PC-9 (cell line): ENCODE data around the gene PRKAR2B. TPM values are rescaled to one million over a fixed set of nuclear protein-coding genes. Genes with fewer than 3 reads are reported as not detected.
A peak's percentile ranks its signal among the peaks of the same experiment; 100 is the strongest.

Experiments used
- BruUV-seq: library from RNA; stranded (reverse); fragments of 400-500 nt; replicated peaks from 2 replicates; lab custom pipeline; 2021; lab: Mats Ljungman, UMichigan
- CTCF ChIA-PET: fragments of 300-600 bp; sonication (Branson Sonifier 250); formaldehyde crosslinking; loops from one replicate; lab custom pipeline; 2022; ENCODE audit warnings: antibody characterized with exemption; lab: Charles Lee
- POLR2A ChIA-PET: fragments of 300-600 bp; sonication (Branson Sonifier 250); formaldehyde crosslinking; loops from one replicate; lab custom pipeline; 2022; ENCODE audit warnings: antibody characterized with exemption; ENCODE audit not compliant: unreplicated experiment; lab: Charles Lee
- DNase-seq, 2 experiments: peaks; one replicate each; pipeline versions ENCODE4 v3.0.0 to v3.0.0-alpha.2; 2015 to 2022; ENCODE audit warnings: mixed read lengths in 1 of 2
- H2AFZ ChIP-seq: fragments of 200-600 bp; sonication (generic); 2 replicates; pipeline ENCODE4 v1.8.1; 2017; ENCODE audit warnings: antibody characterized with exemption
- H3F3A ChIP-seq: fragments of 200-600 bp; sonication (generic); 2 replicates; pipeline ENCODE4 v1.8.1; 2017; ENCODE audit warnings: antibody characterized with exemption, mild to moderate bottlenecking, low read depth; ENCODE audit not compliant: insufficient read depth
- H3K27ac ChIP-seq: fragments of 200-600 bp; sonication (generic); 2 replicates; pipeline ENCODE4 v1.6.1; 2016; ENCODE audit warnings: mixed run types
- H3K27me3 ChIP-seq: fragments of 200-600 bp; sonication (generic); 2 replicates; pipeline ENCODE4 v1.6.1; 2016; ENCODE audit warnings: low read depth, mixed run types; ENCODE audit not compliant: insufficient read depth
- H3K36me3 ChIP-seq: fragments of 200-600 bp; sonication (generic); 2 replicates; pipeline ENCODE4 v1.6.1; 2016; ENCODE audit warnings: low read depth, mixed run types
- H3K4me1 ChIP-seq: fragments of 200-600 bp; sonication (generic); replicated peaks from 2 replicates; pipeline ENCODE4 v1.6.1; 2016; ENCODE audit warnings: mixed run types; ENCODE audit not compliant: insufficient read depth
- H3K4me2 ChIP-seq: fragments of 200-600 bp; sonication (generic); 2 replicates; pipeline ENCODE4 v1.6.1; 2017; ENCODE audit warnings: mixed run types
- H3K4me3 ChIP-seq: fragments of 200-600 bp; sonication (generic); 2 replicates; pipeline ENCODE4 v1.6.1; 2016; ENCODE audit warnings: mixed run types
- H3K79me2 ChIP-seq: fragments of 200-600 bp; sonication (generic); 2 replicates; pipeline ENCODE4 v1.6.1; 2017; ENCODE audit warnings: low read depth, mixed run types
- H3K9me2 ChIP-seq: fragments of 200-600 bp; sonication (generic); 2 replicates; pipeline ENCODE4 v1.8.1; 2017; ENCODE audit warnings: mild to moderate bottlenecking; ENCODE audit not compliant: insufficient read depth
- H3K9me3 ChIP-seq: fragments of 200-600 bp; sonication (generic); 2 replicates; pipeline ENCODE4 v1.8.1; 2016; ENCODE audit warnings: low read depth; ENCODE audit not compliant: insufficient read depth
- H4K20me1 ChIP-seq: fragments of 200-600 bp; sonication (generic); 2 replicates; pipeline ENCODE4 v1.8.1; 2017; ENCODE audit not compliant: insufficient read depth
- CTCF ChIP-seq: fragments of 200-600 bp; sonication (generic); conservative IDR thresholded peaks from 2 replicates; pipeline ENCODE4 v1.6.1; 2017; ENCODE audit warnings: mixed run types, antibody characterized with exemption, mild to moderate bottlenecking, moderate library complexity
- EZH2 ChIP-seq: fragments of 200-600 bp; sonication (generic); IDR thresholded peaks from 2 replicates; pipeline ENCODE4 v1.8.0; 2017; ENCODE audit warnings: antibody characterized with exemption, low read depth
- intact Hi-C: fragments of 100-400 bp; cut with micrococcal nuclease; formaldehyde crosslinking; loops from one replicate; pipeline ENCODE4 v1.10.0; 2022; ENCODE audit not compliant: unreplicated experiment
- total RNA-seq: library from RNA; stranded (reverse); gene quantifications from 2 replicates; pipeline ENCODE4 v1.2.3, GENCODE V29; 2021

Gene PRKAR2B
- total RNA-seq, 1 experiment from 2014 or later: 2.9 TPM

- Histone ChIP-seq H3K4me1 (no peaks in the 10 kb centered on the region), H3K36me3 (no peaks in the 10 kb centered on the region), H3K27ac (no peak overlapping the region), H3K4me3 (no peak overlapping the region), H3K27me3 (no peaks in the 10 kb centered on the region), H3K79me2 (no peaks in the 10 kb centered on the region), H3F3A (no peaks in the 10 kb centered on the region), H3K9me2 (no peaks in the 10 kb centered on the region), H2AFZ (no peak overlapping the region), H3K4me2 (no peak overlapping the region), H3K9me3 (no peaks in the 10 kb centered on the region), H4K20me1 (no peaks in the 10 kb centered on the region)
- no TSS peak for BruUV-seq
- intact Hi-C loops: no loop called here
- ChIA-PET POLR2A (no interaction called here), CTCF (interaction anchor here (0.5 kb wide), 1 partner anchor 8 kb away, joined by 5 read pairs; no protein-coding TSS in a partner anchor)
- TF ChIP-seq CTCF: no peak
- DNase-seq: no peak
Measured at GRCh38 chr7:106997487-106998271, 46.8 kb upstream of the PRKAR2B start.

- H3K27me3 ChIP-seq: no peaks in the 10 kb centered on the region
- no TSS peak for BruUV-seq
- CTCF ChIA-PET: no interaction called here
Measured at GRCh38 chr7:106999023-106999422, 45.5 kb upstream of the PRKAR2B start.

GRCh38 chr7:107001490-107001889 lies 43.0 kb upstream of the PRKAR2B start:
- Histone ChIP-seq H4K20me1 (no peaks in the 10 kb centered on the region), H3K79me2 (no peaks in the 10 kb centered on the region), H3K4me3 (no peak overlapping the region), H3K9me2 (no peaks in the 10 kb centered on the region), H2AFZ (0 out of 2 replicates have a peak overlapping the region, but pooled peaks have one; percentile 15), H3K27ac (no peak overlapping the region), H3F3A (no peaks in the 10 kb centered on the region), H3K4me1 (no peaks in the 10 kb centered on the region), H3K27me3 (no peaks in the 10 kb centered on the region), H3K9me3 (no peaks in the 10 kb centered on the region), H3K4me2 (no peak overlapping the region), H3K36me3 (no peaks in the 10 kb centered on the region)
- intact Hi-C loops: no loop called here
- ChIA-PET POLR2A (no interaction called here), CTCF (interaction anchor here (0.6 kb wide), 1 partner anchor 54 kb away, joined by 3 read pairs; no protein-coding TSS in a partner anchor)
- no TSS peak for BruUV-seq
- no peak for TF ChIP-seq EZH2
- no peak for DNase-seq

More at GRCh38 chr7:106999023-106999422, 45.5 kb upstream of the PRKAR2B start:
- no peaks in the 10 kb centered on the region for H3K9me3 ChIP-seq
- no peak overlapping the region for H3K27ac ChIP-seq
- no peak overlapping the region for H3K4me2 ChIP-seq
- no peak overlapping the region for H3K4me3 ChIP-seq
- no peaks in the 10 kb centered on the region for H3K9me2 ChIP-seq
- TF ChIP-seq CTCF (no peak), EZH2 (no peak)
- no peaks in the 10 kb centered on the region for H3K79me2 ChIP-seq
- no peak for DNase-seq
- H4K20me1 ChIP-seq: no peaks in the 10 kb centered on the region
- intact Hi-C loops: no loop called here
- H3K36me3 ChIP-seq: no peaks in the 10 kb centered on the region
- H3F3A ChIP-seq: no peaks in the 10 kb centered on the region
- POLR2A ChIA-PET: no interaction called here
- no peaks in the 10 kb centered on the region for H3K4me1 ChIP-seq
- no peak overlapping the region for H2AFZ ChIP-seq
